C4-2B (cell line): ENCODE data around the gene TRIM71.

ENCODE experiments used
- H3K27ac ChIP-seq: fragments of 450-650 bp; 2 replicates; pipeline ENCODE4 v1.5.1; 2017
- CTCF ChIP-seq: fragments of 450-650 bp; conservative IDR thresholded peaks from 2 replicates; pipeline ENCODE4 v1.5.1; 2017; ENCODE audit warnings: mild to moderate bottlenecking
- ZFX ChIP-seq: fragments of 450-650 bp; IDR thresholded peaks from 2 replicates; pipeline ENCODE4 v1.6.1; 2017

The TRIM71 gene

GRCh38 chr3:32840086-32840841, 22.5 kb downstream of the TRIM71 start:
- H3K27ac ChIP-seq = no peak overlapping the region
- no peak for TF ChIP-seq CTCF
- no peak for TF ChIP-seq ZFX

- H3K27ac ChIP-seq = no peak overlapping the region
- TF ChIP-seq CTCF (no peak), ZFX (no peak)
Measured at GRCh38 chr3:32841341-32841740, 23.5 kb downstream of the TRIM71 start.

- no peak overlapping the region for H3K27ac ChIP-seq
- TF ChIP-seq CTCF (no peak), ZFX (no peak)
Measured at GRCh38 chr3:32841867-32842470, 24.2 kb downstream of the TRIM71 start.

DNA sequence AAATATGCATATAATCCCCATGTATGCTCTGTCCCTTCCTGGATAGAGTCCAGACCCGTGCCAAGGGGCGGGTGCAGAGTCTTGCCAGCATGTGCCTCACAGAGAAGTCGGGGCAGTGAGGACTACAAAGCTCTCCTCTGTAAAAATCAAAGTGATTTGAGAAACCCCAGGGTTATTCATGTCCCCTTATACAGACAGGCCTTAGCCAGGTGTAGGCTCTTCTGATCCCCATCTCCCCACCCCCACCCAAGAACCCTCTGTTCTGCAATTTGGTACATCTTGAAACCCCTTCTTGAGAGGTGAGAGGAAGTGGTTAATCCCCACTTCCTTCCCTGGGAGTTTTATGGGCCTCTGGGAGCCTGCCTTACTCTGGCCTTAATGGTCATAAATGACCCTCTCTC, 24.7 kb downstream of the TRIM71 start:
- no peak overlapping the region for H3K27ac ChIP-seq
- no peak for TF ChIP-seq ZFX
- no peak for TF ChIP-seq CTCF

- no peak overlapping the region for H3K27ac ChIP-seq
- TF ChIP-seq ZFX (no peak), CTCF (no peak)
Measured at GRCh38 chr3:32842987-32843386, 25.2 kb downstream of the TRIM71 start.

GRCh38 chr3:32843510-32844321, 25.9 kb downstream of the TRIM71 start:
- TF ChIP-seq ZFX (no peak), CTCF (no peak)
- H3K27ac ChIP-seq = no peak overlapping the region

DNA sequence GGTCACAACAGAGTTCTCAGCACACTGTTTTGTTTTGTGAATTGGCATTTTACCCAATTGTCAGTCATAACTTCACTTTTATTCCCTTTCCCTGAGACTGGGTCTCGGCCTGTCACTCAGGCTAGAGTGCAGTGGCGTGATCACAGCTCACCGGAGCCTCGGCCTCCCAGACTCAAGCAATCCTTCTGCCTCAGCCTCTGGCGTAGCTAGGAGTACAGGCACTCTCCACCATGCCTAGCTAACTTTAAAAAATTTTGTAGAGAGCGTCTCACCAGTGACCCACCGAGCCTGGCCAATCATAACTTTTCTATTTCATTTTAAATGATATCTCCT, 26.5 kb downstream of the TRIM71 start:
- no peak for TF ChIP-seq CTCF
- no peak for TF ChIP-seq ZFX
- no peak overlapping the region for H3K27ac ChIP-seq
